DMS153 (cell line): ENCODE data around the gene TAS2R60.
"Not testable (repeated sequence)": the region's sequence is repeated elsewhere in the genome, so short reads cannot be mapped to it uniquely, and the experiment has no call there.

ENCODE experiments used
- DNase-seq: peaks from one replicate; lab custom pipeline; 2025; lab: John Stamatoyannopoulos, UW

Gene TAS2R60

DNA sequence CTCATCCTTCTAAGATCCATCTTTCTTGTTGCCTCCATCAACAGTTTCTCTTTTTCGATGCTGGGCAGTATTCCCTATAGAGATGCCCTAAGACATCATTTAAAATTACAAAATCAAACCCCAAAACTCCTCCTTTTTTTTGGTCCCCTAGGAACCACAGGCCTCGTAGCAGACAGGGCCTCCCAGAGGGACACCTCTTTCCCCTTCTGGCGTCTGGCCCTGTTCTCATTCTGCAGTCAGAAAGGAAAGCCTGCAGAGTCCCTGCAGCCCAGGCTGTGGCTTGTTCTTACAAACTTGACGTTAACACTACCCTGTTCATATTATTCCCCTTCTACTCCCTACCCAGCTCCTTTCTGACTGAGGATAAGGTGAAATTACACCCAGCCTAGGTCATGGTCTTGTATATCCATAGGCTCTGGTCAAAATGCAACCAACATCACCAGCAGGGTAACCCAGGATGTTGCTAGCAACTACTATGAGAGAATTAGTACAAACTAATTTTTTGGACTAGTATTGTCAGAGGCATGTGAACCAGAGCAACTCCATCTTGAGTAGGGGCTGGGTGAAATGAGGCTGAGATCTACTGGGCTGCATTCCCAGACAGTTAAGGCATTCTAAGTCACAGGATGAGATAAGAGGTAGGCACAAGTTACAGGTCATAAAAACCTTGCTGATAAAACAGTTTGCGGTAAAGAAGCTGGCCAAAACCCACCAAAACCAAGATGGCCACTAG is 31.1 kb upstream of the TAS2R60 start:
- DNase-seq: no peak

DNA sequence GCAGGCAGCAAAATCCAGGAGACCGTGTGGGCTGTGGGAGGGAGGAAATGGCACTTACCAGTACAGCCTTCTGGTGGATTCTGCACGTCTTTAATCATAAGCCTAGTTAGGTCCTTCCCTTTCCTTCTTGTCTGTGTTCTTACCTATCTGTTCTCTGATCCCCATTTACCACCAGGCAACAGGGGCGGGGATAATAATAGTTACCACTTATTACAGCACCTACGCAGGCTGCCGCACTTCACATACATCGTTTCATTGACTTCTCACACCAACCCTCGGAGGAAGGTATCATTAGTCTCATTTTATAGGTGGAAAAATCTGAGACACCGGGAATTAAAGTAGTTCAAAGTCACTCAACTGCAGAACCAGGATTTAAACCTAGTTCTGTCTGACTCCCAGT is 30.1 kb upstream of the TAS2R60 start:
- no peak for DNase-seq

DNA sequence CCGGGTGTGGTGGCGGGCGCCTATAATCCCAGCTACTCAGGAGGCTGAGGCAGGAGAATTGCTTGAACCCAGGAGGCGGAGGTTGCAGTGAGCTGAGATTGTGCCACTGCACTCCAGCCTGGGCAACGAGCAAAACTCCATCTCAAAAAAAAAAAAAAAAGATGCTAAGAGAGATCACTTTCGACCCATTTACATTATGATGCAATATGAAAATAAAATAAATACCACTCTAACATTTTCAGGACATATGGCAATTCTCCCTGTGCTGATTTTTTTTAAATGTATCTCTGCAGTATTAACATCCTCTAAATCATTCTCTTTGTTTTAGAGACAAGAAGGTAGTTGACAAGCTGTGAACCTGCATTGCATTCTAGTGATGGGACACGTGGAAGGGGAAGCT is 28.0 kb upstream of the TAS2R60 start:
- not testable (repeated sequence) for DNase-seq

DNA sequence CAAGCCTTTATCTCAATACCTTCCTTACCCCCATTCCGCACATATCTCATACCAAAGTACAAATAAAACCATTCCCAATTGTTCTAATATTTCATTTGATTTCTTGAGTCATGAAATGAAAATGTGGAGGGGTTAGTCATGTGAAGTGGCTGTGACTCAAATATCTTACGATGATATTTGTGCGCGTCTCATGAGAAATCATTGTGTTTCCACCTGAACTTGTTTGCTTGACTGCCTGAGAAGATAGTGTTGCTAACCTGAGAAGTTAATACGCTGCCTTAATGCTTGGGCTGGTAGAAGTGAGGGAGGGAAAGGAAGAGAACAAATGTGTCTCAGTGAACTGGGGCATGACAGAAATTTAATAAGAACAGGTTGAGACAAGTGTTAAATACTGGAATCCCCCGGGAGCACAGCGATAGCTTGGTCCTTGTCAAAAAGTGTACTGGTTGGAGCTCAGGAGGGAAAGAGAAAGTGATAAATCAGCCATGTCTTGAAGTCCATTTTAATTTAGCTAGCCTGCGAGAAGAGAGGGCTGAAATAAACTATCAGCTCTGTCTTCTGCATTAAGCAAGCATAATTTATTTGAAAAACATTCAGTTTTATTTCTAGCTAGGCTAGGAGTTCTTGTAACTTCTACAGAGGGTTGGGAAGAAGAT is 27.4 kb upstream of the TAS2R60 start:
- no peak for DNase-seq

DNA sequence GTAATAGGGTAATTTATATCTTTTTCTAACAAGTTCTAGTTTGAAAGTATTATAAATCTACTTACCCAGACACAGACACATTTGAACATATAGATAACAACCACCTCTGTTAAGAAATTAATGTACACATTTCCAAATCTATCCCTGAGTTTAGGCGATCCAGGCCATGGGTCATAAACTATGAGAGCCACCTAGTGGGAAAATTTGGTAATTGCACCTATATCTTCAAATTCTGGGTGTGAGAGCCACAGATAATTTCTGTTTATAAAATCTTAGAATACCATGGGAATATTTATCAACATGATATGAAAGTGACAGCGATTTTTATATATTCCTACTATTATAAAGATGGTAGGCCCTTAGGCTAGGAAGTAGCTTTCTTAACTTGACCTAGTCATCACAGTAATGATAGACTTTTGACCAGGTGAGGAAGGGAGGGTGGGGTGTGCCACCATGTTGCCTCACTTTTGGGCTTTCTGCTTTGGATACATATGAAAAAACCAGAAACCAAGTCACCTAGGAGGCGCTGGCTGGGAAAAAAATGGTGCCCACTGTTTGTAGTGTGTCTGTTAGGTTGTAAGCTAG is 26.6 kb upstream of the TAS2R60 start:
- DNase-seq: no peak

DNA sequence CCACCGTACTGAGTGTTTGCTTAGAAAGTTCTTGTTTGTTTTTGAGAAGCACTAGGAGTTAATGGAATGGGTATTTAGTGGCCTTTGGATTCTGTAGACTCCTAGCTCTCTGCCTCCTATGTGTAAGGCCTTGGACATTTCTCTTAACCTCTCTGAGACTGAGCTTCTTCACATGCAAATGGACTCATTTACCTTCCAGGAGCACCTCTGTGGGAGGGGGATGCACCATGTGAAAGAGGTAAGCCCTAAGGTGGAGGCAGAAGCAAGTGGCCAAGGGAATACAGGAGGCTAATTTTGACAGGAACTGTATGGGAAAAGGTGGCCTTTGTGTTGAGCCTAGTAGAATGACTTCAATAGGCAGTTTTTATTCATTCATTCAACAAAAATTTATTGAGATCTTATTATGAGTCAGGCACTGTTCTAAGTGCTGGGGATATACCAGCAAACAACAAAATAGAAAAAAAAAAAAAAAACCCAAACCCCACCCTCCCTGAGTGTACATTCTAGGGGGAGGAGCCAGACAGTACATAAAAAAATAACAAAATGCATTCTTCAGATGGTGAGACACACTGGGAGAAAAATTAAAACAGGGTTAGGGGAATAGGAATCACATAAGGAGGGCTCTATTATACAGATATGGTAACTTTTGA is 25.4 kb upstream of the TAS2R60 start:
- no peak for DNase-seq

DNA sequence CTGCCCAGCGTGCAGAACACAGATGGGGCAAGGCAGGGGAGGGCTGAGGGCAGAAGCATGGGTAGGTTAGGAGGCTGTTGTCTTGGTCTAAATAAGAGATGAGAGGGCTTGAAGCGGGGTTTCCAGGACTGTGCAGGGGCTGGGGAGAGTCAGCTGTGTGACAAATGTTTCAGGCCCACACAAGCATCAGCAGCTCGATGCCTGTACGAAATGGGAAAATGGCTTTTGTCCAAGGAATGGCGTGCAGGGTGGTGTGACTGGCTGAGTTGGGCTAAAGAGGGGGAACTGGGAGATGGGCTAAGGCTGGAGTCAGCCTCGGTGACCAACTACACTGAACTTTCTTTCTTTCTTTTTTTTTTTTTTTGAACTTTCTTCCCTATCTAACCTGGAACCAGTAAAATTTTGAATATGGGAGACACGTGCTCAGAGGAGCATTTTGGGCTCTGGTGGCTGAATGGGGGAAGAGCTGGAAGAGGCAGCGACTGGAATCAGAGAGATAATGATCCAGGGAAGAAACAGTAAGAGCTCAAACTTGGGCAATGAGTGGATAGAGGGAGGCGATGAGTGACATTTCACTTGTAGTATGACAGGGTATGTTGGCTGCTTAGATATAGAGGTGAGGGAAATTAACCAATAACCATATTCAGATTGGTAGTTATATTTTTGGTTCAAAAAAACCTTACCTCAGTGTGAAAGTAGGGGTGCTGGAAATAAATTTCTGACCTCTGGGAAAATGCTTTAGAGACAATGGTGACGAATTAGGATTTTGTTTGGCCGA is 24.4 kb upstream of the TAS2R60 start:
- DNase-seq: no peak

DNA sequence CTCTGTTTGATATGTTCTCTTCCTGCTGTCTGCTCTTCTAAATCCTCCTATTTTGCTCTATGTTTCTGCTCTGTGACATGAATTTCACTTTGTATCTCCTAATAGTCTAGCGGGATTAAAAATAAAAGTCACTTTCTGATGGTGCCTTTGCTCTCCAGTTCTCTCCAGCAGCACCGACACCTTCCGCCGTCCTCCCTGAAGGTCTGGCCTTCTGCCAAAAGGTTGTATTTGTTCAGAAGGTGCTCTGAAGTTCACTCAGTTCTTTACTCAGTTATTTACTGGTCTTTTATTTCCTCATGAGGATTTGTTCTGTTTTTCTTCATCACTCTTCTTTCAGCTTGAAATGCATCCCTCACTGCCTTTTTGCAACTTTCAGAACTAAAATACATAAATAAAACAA is 23.4 kb upstream of the TAS2R60 start:
- no peak for DNase-seq

DNA sequence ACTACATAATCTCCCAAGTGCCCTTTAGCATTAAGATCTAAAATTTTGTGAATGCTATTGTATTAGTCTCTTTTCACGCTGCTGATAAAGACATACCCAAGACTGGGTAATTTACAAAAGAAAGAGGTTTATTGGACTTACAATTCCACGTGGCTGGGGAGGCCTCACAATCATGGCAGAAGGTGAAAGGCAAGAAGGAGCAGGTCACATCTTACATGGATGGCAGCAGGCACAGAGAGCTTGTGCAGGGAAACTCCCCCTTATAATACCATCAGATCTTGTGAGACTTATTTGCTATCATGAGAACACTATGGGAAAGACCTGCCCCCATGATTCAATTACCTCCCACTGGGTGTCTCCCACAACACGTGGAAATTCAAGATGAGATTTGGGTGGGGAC is 22.6 kb upstream of the TAS2R60 start:
- not testable (repeated sequence) for DNase-seq

DNA sequence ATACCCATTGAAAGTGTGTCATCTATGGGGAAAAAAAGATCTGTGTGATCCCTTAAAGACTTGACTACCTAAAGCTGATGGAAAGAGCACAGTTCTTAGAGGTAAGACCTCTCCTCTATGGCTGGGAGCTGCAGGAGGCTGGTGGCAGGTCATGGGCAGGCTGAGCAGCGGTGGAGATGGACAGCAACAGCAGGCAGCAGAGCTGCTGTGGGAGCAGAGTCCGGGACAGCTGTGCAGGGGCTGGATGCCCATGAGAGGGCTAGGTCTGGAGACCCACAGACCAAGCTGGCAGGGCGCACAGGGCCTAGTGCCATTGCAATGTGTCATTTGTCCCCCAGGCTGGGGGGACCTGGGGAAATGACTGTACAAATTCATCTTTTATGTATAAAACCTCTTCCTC is 21.2 kb upstream of the TAS2R60 start:
- no peak for DNase-seq

DNA sequence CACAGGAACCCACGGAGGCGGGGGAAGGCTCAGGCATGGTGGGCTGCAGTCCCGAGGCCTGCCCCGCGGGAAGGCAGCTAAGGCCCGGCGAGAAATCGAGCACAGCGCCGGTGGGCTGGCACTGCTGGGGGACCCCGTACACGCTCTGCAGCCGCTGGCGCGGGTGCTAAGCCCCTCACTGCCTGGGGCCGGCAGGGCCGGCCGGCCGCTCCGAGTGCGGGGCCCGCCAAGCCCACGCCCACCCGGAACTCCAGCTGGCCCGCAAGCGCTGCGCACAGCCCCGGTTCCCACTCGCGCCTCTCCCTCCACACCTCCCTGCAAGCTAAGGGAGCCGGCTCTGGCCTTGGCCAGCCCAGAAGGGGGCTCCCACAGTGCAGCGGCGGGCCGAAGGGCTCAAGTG is 18.8 kb upstream of the TAS2R60 start:
- DNase-seq: not testable (repeated sequence)

DNA sequence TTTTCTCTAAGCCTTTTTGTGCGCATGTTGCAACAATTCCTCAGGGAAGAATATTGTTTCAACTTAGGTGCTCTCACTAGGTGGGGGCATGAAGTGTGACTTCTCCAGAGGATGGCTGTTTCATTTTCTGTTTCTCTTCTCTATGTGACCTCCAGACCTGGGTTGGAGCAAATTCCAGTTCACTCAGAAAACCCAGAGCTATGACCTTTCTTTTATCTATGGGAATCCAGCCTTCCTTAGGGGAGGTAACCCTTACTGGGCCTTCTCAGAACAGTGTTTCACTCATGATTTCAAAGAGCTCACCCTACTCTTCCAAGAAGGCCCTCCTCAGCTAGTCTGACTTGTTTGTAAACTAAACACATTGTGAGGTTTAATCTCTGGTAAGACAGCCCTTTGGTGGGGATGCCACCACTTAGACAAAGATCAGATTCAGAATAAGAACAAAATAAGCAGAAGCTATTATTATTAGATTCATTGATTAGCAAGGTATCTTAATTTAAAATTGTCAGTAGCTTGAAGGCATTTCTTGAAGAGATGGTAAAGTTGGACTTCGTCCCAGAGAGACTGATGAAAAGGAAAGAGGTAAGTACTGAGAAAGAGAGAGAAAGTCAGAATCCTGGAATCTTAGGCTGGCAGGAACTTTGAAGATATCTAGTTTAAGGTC is 16.6 kb upstream of the TAS2R60 start:
- DNase-seq: no peak

DNA sequence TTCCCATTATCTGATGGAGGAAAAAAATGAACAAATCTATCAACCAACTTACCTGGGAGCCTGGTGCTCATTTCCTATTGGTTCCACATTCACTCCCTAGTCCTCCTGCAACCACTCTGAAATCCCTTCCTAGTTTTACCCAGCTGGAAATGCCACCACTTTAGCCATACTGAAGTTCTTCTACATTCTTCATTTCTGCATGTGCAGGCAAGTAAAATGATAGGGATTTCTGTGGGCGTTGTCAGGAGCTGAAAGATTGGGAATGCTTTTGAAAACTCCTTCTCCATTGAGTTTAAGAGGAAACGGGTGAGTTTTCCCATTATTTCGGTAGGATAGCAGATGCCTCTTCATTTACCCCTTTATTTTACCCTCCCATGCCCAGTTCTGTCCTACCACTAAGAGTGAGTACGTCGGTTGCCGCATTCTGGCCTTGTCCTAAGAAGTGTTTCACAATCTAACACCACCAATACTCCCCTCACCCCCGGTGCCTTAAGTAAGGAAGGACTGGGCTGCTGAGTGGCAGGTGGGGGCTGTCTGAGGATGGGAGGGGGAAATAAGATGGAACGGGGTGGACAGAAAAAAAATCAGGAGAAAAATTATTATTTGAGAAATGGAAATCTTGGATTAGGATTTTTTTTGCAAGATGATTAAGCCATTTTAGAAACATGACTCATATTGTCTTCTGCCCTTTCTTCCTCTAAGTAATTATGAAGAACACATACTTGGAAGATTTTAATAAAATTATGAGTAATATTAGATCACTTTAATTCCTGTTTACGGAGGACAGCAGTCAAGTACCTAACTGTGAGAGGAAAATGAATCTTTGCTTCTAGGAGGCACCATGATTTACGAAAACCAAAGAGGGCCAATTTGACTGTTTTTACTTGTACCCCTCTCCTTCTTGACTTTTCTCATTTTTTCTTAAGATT is 13.2 kb upstream of the TAS2R60 start:
- DNase-seq: no peak

DNA sequence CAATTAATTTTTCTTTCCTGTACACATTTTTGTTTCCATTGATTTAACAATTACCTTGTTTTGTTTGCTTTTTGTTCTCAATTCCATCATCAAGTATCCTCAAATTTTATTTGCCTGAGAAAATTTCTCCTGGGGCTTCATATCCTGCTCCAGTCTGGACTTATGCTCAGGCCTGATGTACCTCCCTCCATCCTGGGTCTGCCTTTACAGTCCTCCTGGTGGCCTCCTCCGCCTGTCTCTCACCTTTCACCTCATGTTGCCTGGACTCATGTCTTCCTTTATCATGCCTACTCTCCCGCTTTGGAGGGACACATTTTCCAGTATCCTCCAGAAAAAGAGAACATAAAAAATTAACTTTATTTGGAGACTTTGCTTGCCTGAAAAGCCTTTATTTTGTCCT is 12.1 kb upstream of the TAS2R60 start:
- DNase-seq: no peak

DNA sequence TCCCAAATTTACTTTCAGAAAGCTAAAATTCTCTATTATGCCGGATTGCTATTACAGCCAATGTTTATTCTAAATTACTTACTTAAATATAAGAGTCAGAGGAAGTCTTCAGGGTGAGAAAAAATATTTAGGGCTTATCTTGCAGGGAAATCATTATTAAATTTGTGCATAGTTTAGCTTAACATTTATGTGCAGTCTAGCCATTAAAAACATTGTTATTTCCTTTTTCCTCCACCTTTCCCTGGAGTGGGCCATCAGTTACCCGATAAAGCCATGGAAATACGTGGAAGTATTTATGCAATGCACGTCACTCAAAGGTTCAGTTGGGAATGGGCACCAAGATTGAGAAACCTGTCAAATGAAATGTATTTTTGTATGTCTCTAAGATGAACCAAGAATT is 9.5 kb upstream of the TAS2R60 start:
- DNase-seq: no peak

DNA sequence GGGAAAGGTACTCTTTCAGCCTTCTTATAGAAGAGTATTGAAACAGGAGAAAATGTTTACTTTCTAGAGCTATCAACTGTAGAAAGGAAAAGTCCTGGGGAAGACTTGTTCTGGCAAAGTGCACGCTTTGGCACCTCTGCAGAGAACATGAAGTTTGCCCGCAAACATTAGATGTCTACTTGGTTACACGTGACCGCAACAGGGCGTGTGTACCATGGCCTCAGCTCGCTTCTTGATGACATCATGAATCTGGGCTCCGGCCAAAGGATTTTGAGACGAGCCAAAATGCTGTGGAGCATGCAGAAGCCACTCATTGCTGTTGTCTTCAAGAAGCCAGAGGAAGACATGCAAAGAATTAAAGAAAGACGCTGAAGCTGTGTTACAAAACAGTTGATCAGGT is 8.6 kb upstream of the TAS2R60 start:
- no peak for DNase-seq

DNA sequence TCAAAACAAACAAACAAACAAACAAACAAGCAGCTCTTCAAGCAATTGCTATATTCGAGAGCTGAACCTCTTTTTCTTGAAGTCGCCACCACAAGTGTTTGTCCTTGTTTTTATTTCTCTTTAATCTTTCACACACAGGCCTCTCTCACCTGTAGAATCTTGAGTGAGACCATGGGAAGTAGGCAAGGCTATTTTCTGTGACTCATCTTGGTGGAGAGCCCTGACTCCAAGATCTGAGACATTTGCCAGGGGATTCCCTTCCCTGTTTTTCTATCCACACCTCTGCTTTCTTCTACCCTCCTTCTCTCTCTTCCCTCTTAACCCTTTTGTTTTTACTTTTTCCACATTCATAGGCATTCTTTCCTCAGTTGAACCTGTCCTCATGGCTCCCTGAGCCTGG is 8.0 kb upstream of the TAS2R60 start:
- no peak for DNase-seq

DNA sequence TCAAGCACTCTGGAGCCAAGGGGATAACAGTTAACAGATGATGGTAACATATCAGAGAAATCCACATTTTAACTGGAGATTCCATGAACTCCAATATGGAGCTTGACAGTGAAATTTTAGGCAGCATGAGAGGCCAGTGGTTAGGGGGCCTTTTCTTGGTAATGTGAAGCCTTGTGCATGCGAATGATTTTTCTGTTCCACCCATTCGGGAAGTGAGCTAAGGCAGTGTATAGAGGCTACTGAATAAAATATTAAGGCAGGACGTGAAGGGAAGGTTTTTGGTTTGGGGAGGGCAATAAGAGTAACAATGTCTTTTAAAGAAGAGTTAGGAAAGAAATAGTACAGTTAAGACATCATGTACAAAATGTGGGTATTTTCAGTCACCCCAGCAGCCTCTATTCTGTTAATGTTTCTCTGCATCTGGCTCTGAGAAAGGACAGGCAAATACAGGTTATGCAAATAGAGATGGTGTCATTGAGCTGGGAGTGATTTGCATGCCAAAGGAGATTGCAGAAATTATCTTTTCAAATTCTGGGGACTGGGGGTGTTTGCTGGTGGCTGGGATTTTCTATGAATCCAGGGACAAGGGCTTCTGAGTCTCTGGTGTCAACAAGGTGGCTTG is 6.8 kb upstream of the TAS2R60 start:
- DNase-seq: no peak

DNA sequence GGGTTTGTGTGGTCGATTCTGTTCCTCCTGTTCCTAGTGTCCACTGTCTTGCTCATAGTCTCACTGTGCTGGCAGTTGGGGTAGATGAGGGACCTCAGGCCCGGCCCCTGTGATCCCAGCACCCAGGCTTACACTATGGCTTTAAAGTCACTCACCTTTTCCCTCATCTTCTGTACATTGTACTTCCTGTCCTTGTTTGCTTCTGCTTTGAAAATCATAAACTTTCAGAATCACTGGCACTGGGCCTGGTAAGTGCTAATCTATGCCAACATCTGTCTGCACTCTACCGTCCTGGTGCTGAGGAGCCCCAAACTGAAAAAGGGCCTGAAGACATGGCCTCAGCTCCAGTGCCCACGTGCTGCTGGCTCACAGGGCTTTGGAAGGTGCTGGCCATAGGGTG is 5.7 kb upstream of the TAS2R60 start:
- DNase-seq: no peak

DNA sequence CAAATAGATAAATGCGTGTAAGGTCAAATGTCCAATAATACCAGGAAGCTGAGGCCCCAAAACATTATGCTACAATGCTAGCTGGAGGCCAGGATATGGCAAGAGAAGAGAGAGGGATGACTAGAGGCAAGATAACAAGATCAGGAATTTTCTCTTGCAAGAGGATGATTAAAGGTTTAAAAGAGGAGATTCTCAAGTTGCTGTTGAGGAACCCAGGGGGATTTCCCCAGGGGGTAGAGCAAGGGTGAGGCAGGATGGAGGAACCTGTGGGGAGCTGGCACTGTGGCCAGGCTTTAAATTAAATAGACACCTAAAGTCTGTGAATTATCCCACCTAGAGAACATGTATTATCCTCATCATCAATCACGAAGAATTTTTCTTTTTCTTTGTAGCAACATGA is 3.4 kb upstream of the TAS2R60 start:
- no peak for DNase-seq
